ENCODE data around the gene SLC35E2B. TPM values are rescaled to one million over a fixed set of nuclear protein-coding genes. Genes with fewer than 3 reads are reported as not detected.

SLC35E2B gene
- total RNA-seq, 1 donor from 2014 or later, result 151 TPM

DNA sequence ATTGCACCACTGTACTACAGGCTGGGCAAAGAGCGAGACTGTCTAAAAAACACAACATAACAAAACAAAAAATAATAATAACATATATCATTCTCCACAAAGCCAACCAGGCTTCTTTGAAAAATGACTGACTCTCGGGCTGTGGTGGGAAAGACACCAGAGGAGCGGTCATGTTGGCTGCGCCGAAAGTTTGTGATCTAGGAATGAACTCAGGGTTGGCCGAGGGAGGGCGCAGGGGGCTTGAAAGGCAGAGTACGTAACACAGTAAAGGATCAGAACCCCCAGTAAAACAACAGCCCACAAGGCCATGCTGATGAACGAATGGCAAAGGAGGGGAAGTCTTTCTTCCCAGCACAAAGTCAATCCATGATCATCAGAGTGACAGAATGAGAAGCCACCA is 4.7 kb downstream of the SLC35E2B start:
- H3K4me3 Mint-ChIP-seq (ENCODE audit: unreplicated experiment), result peak overlapping the region; percentile 74
- no peaks in the 10 kb centered on the region for H3K36me3 Mint-ChIP-seq (ENCODE audit: unreplicated experiment)
- H3K27me3 Mint-ChIP-seq (ENCODE audit: unreplicated experiment), result peaks cover 5% of the 10 kb centered on the region
- H3K9me3 Mint-ChIP-seq (ENCODE audit: unreplicated experiment), result peaks cover 2% of the 10 kb centered on the region
- H3K4me1 Mint-ChIP-seq (ENCODE audit: low read depth, unreplicated experiment), result peaks cover 7% of the 10 kb centered on the region
- no peak for DNase-seq
- H3K27ac Mint-ChIP-seq (ENCODE audit: unreplicated experiment), result peak overlapping the region; percentile 38
- TF ChIP-seq CTCF (IDR thresholded peaks at IDR 0.05; ENCODE audit: partially characterized antibody, unreplicated experiment), result no peak

DNA sequence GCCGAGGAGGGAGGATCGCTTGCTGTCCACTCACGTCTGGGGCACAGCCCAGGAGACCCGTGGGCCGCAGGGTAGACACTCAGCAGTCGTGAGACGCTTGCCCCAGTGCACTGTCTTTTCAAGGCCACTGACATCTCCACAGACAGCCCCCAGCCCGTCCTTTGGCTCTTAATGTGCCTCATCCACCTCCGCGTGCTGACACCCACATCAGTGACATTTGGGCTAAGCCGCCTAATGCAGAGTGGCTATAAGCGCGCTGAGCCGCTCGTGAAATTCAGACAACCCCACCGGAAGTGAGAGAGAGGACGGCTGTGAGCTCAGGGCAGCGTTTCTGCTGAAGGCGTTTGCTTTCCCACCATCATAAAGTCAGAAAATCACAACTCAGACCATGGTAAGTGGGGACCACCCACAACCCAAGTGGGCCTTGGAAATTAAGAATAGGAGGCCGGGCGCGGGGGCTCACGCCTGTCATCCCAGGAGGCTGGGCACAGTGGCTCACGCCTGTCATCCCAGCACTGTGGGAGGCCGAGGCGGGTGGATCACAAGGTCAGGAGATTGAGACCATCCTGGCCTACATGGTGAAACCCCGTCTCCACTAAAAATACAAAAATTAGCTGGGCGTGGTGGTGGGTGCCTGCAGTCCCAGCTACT is 8.4 kb downstream of the SLC35E2B start:
- Mint-ChIP-seq H3K27me3 (ENCODE audit: unreplicated experiment) (peaks cover 6% of the 10 kb centered on the region), H3K4me3 (ENCODE audit: unreplicated experiment) (no peak overlapping the region), H3K27ac (ENCODE audit: unreplicated experiment) (no peak overlapping the region), H3K36me3 (ENCODE audit: unreplicated experiment) (no peaks in the 10 kb centered on the region), H3K9me3 (ENCODE audit: unreplicated experiment) (peaks cover 7% of the 10 kb centered on the region), H3K4me1 (ENCODE audit: low read depth, unreplicated experiment) (peaks cover 12% of the 10 kb centered on the region)
- TF ChIP-seq CTCF (IDR thresholded peaks at IDR 0.05; ENCODE audit: partially characterized antibody, unreplicated experiment), result no peak
- DNase-seq, result no peak

- Mint-ChIP-seq H3K9me3 (ENCODE audit: unreplicated experiment) (peaks cover 8% of the 10 kb centered on the region), H3K36me3 (ENCODE audit: unreplicated experiment) (no peaks in the 10 kb centered on the region), H3K4me3 (ENCODE audit: unreplicated experiment) (peak overlapping the region; percentile 38), H3K27ac (ENCODE audit: unreplicated experiment) (peak overlapping the region; percentile 18), H3K4me1 (ENCODE audit: low read depth, unreplicated experiment) (peaks cover 21% of the 10 kb centered on the region), H3K27me3 (ENCODE audit: unreplicated experiment) (peaks cover 8% of the 10 kb centered on the region)
- TF ChIP-seq CTCF (IDR thresholded peaks at IDR 0.05; ENCODE audit: partially characterized antibody, unreplicated experiment), result no peak
- no peak for DNase-seq
Observed at GRCh38 chr1:1683104-1683905, 9.3 kb downstream of the SLC35E2B start.

- no peak overlapping the region for H3K27ac Mint-ChIP-seq (ENCODE audit: unreplicated experiment)
- peaks cover 8% of the 10 kb centered on the region for H3K27me3 Mint-ChIP-seq (ENCODE audit: unreplicated experiment)
- H3K36me3 Mint-ChIP-seq (ENCODE audit: unreplicated experiment), result no peaks in the 10 kb centered on the region
- H3K9me3 Mint-ChIP-seq (ENCODE audit: unreplicated experiment), result peaks cover 9% of the 10 kb centered on the region
- TF ChIP-seq CTCF (IDR thresholded peaks at IDR 0.05; ENCODE audit: partially characterized antibody, unreplicated experiment), result no peak
- no peak for DNase-seq
- H3K4me3 Mint-ChIP-seq (ENCODE audit: unreplicated experiment), result no peak overlapping the region
- peaks cover 23% of the 10 kb centered on the region for H3K4me1 Mint-ChIP-seq (ENCODE audit: low read depth, unreplicated experiment)
Observed at GRCh38 chr1:1680912-1681273, 11.7 kb downstream of the SLC35E2B start.
